OCI-LY7 (cell line): ENCODE measurements around the gene ZYX. TPM values are rescaled to one million over a fixed set of nuclear protein-coding genes. Genes with fewer than 3 reads are reported as not detected.

ENCODE experiments used
- BruUV-seq: library from RNA; stranded (reverse); fragments of 400-500 nt; replicated peaks from 2 replicates; lab custom pipeline; 2021; lab: Mats Ljungman, UMichigan
- CTCF ChIA-PET: fragments of 300-600 bp; sonication (Branson Sonifier 250); formaldehyde crosslinking; loops from one replicate; lab custom pipeline; 2022; ENCODE audit warnings: antibody characterized with exemption; ENCODE audit not compliant: unreplicated experiment; lab: Charles Lee
- POLR2A ChIA-PET: fragments of 300-600 bp; sonication (Branson Sonifier 250); formaldehyde crosslinking; loops from one replicate; lab custom pipeline; 2022; ENCODE audit warnings: antibody characterized with exemption; lab: Charles Lee
- DNase-seq: peaks from one replicate; pipeline ENCODE4 v3.0.0-alpha.2; 2015; ENCODE audit warnings: low spot score
- H2AFZ ChIP-seq: fragments of 200-600 bp; sonication (generic), shearing (Covaris generic); 2 replicates; pipeline ENCODE4 v1.6.1; 2014; ENCODE audit warnings: mild to moderate bottlenecking, antibody characterized with exemption, low read length, moderate library complexity
- H3K27ac ChIP-seq: fragments of 200-600 bp; sonication (generic); 2 replicates; pipeline ENCODE4 v1.5.1; 2014; ENCODE audit warnings: mixed run types, low read depth, mild to moderate bottlenecking, moderate library complexity, low read length, inconsistent platforms; ENCODE audit not compliant: poor library complexity, severe bottlenecking
- H3K36me3 ChIP-seq: fragments of 200-600 bp; sonication (generic); 2 replicates; pipeline ENCODE4 v1.6.1; 2014; ENCODE audit warnings: mild to moderate bottlenecking, antibody characterized with exemption, low read length, moderate library complexity, mixed read lengths; ENCODE audit not compliant: insufficient read depth
- H3K4me1 ChIP-seq: fragments of 200-600 bp; sonication (generic); 2 replicates; pipeline ENCODE4 v1.5.1; 2014; ENCODE audit warnings: mild to moderate bottlenecking, low read length; ENCODE audit not compliant: insufficient read depth, poor library complexity, severe bottlenecking
- H3K4me2 ChIP-seq: fragments of 200-600 bp; sonication (generic); 2 replicates; pipeline ENCODE4 v1.6.1; 2014; ENCODE audit warnings: mild to moderate bottlenecking, low read length
- H3K4me3 ChIP-seq: fragments of 200-600 bp; sonication (generic); 2 replicates; pipeline ENCODE4 v1.5.1; 2014; ENCODE audit warnings: mild to moderate bottlenecking, low read depth, low read length; ENCODE audit not compliant: poor library complexity, severe bottlenecking
- H3K79me2 ChIP-seq: fragments of 200-600 bp; sonication (generic); 2 replicates; pipeline ENCODE4 v1.6.1; 2016; ENCODE audit warnings: low read depth, mild to moderate bottlenecking, low read length, moderate library complexity, mixed read lengths; ENCODE audit not compliant: insufficient read depth
- H3K9me2 ChIP-seq: fragments of 200-600 bp; sonication (generic); 2 replicates; pipeline ENCODE4 v1.6.1; 2016; ENCODE audit warnings: mild to moderate bottlenecking, low read length, mixed read lengths; ENCODE audit not compliant: insufficient read depth
- H3K9me3 ChIP-seq: fragments of 200-600 bp; sonication (generic); 2 replicates; pipeline ENCODE4 v1.6.1; 2014; ENCODE audit warnings: mild to moderate bottlenecking, mixed run types, low read length, mixed read lengths
- H4K20me1 ChIP-seq: fragments of 200-600 bp; sonication (generic); 2 replicates; pipeline ENCODE4 v1.6.1; 2014; ENCODE audit warnings: mild to moderate bottlenecking, antibody characterized with exemption, low read length, moderate library complexity, mixed read lengths; ENCODE audit not compliant: insufficient read depth
- EZH2phosphoT487 ChIP-seq: fragments of 200-600 bp; sonication (generic); IDR thresholded peaks from 2 replicates; pipeline ENCODE4 v1.6.1; 2018; ENCODE audit warnings: low read depth, borderline replicate concordance, mild to moderate bottlenecking, mixed run types, antibody characterized with exemption, low read length, moderate library complexity, mixed read lengths
- intact Hi-C: fragments of 100-400 bp; cut with micrococcal nuclease; formaldehyde crosslinking; loops from one replicate; pipeline ENCODE4 v1.10.0; 2022; ENCODE audit not compliant: unreplicated experiment
- total RNA-seq, 2 experiments: library from RNA; depleted of rRNA in 1 of 2; stranded (reverse); fragments of >200 nt in 1 of 2; shearing (Covaris generic) in 1 of 2; gene quantifications; 2 replicates each; pipeline ENCODE4 v1.2.3, GENCODE V29; 2014 to 2022
- TF ChIP-seq, protein P1 (sequence below): fragments of 200-600 bp; sonication (generic); conservative IDR thresholded peaks from 2 replicates; pipeline ENCODE4 v1.5.1; 2014; ENCODE audit warnings: mild to moderate bottlenecking, antibody characterized with exemption, low read length, moderate library complexity, mixed read lengths

ZYX gene
- total RNA-seq, 2 experiments from 2014 or later = 0.44 to 4.2 TPM

DNA sequence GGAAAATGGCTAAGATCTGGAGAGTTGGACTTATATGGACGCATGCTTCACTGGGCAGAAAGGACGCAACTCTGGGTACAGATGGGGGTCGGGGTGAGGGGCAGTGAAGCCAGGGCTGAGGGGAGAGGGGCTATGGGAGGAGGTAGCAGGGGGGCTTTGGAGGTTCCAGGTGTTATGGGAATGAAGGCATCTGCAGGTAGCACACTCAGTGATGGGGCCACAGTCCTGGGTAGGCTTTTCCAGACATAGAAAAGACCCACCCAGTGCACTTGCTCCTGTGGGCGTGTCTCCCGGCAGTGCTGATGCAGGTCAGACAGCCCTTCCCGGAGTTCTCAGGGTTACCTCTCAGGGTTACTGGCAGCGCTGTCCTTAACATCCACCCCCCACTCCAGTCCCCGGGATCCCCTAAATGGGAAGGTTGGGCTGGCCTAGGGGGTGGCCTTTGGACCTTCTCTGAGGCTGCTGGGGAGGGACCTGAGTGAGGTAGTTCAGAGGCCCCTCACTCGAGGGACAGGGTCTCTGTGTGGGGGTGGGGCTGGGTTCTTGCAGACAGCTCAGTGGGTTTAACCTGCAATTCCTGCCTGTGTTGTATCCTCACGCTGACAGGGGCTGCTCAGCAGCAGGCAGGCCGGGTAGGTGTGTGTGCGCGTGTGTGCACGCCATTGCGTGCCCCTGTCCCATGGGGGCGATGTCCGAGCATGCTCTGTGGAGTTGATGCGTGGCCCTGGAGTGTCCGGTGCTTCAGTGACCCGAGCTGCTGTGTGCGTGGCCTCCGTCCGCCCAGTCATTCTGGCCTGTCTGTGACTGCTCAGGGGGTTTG is 6.2 kb downstream of the ZYX start:
- Histone ChIP-seq H3K4me3 (no peak overlapping the region), H3K9me2 (no peaks in the 10 kb centered on the region), H3K36me3 (no peaks in the 10 kb centered on the region), H3K4me2 (no peak overlapping the region), H2AFZ (no peak overlapping the region), H3K4me1 (no peaks in the 10 kb centered on the region), H3K27ac (no peak overlapping the region), H4K20me1 (no peaks in the 10 kb centered on the region), H3K9me3 (no peaks in the 10 kb centered on the region), H3K79me2 (no peaks in the 10 kb centered on the region)
- CTCF ChIA-PET = interaction anchor here (0.5 kb wide), 1 partner anchor 519 kb away, joined by 3 read pairs; no protein-coding TSS in a partner anchor
- no TSS peak for BruUV-seq
- DNase-seq = no peak
- POLR2A ChIA-PET = no interaction called here
- intact Hi-C loops = no loop called here
- no peak for TF ChIP-seq EZH2phosphoT487
- TF ChIP-seq, protein P1, sequence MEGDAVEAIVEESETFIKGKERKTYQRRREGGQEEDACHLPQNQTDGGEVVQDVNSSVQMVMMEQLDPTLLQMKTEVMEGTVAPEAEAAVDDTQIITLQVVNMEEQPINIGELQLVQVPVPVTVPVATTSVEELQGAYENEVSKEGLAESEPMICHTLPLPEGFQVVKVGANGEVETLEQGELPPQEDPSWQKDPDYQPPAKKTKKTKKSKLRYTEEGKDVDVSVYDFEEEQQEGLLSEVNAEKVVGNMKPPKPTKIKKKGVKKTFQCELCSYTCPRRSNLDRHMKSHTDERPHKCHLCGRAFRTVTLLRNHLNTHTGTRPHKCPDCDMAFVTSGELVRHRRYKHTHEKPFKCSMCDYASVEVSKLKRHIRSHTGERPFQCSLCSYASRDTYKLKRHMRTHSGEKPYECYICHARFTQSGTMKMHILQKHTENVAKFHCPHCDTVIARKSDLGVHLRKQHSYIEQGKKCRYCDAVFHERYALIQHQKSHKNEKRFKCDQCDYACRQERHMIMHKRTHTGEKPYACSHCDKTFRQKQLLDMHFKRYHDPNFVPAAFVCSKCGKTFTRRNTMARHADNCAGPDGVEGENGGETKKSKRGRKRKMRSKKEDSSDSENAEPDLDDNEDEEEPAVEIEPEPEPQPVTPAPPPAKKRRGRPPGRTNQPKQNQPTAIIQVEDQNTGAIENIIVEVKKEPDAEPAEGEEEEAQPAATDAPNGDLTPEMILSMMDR = no peak; the same call in 1 of the 2 replicates

DNA sequence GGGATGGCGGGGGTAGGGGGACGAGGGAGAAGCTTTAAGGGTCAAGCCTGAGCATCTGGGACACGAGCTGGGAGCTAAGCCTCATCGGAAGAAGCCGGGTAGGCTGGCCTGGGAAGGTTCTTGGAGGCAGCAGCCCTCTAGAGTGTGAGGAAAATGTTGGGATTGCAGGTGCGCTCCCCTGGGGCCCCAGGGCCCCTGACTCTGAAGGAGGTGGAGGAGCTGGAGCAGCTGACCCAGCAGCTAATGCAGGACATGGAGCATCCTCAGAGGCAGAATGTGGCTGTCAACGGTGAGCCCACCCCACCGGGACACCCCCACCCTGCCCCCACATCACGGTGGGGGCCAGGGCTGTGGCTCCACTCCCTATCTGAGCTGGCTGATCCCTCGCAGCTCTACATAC is 6.9 kb downstream of the ZYX start:
- Histone ChIP-seq H3K4me2 (no peak overlapping the region), H2AFZ (no peak overlapping the region), H3K79me2 (no peaks in the 10 kb centered on the region), H4K20me1 (no peaks in the 10 kb centered on the region), H3K4me3 (no peak overlapping the region), H3K4me1 (no peaks in the 10 kb centered on the region), H3K9me3 (no peaks in the 10 kb centered on the region), H3K9me2 (no peaks in the 10 kb centered on the region), H3K27ac (no peak overlapping the region), H3K36me3 (no peaks in the 10 kb centered on the region)
- TF ChIP-seq, protein P1 = no peak
- TF ChIP-seq EZH2phosphoT487 = no peak
- CTCF ChIA-PET = interaction anchor here (0.5 kb wide), 1 partner anchor 519 kb away, joined by 3 read pairs; no protein-coding TSS in a partner anchor
- POLR2A ChIA-PET = no interaction called here
- BruUV-seq = no TSS peak
- intact Hi-C loops = no loop called here
- no peak for DNase-seq
